Measurements from ENCODE around the gene IL12RB2. TPM values are rescaled to one million over a fixed set of nuclear protein-coding genes. Genes with fewer than 3 reads are reported as not detected.

The IL12RB2 gene
- total RNA-seq: 1 to 10 TPM in 3 of 4 donors, under 1 TPM in 1; 0.87 to 6.5 (median 1.7) TPM

- no peaks in the 10 kb centered on the region for H3K9me3 ChIP-seq
- H3K27me3 ChIP-seq: peaks cover 0 to 44% of the 10 kb centered on the region in 2 donors
- H3K4me3 ChIP-seq: peak within 1 kb of the TSS; percentile 8 to 50 (median 32)
- peak within 1 kb of the TSS in 1 of 4 donors; percentile 19 for H3K27ac ChIP-seq
- no peak for DNase-seq (ENCODE audit: low spot score in 2 of 2)
- peaks cover 0 to 14% (median 3%) of the 10 kb centered on the region in 4 donors for H3K4me1 ChIP-seq
- H3K36me3 ChIP-seq: no peaks in the 10 kb centered on the region
- no peak for TF ChIP-seq POLR2A (IDR thresholded peaks at IDR 0.05)
- WGBS, 2 donors: 5 to 9% methylated on average over 23 to 49 of the region's 75 CpGs
Measured at GRCh38 chr1:67307251-67308060, at the start of gene IL12RB2. Gene IL12RB2, plus strand, starts transcription at chr1:67307873. Its CDS starts 12,496 bp downstream, at chr1:67320369.

- no peak overlapping the region for H3K27ac ChIP-seq
- no peak overlapping the region for H3K4me3 ChIP-seq
- 29 to 37% methylated on average over 4 of the region's 4 CpGs for WGBS, 2 donors
- H3K9me3 ChIP-seq: no peaks in the 10 kb centered on the region
- peaks cover 0 to 5% (median 0%) of the 10 kb centered on the region in 4 donors for H3K4me1 ChIP-seq
- H3K36me3 ChIP-seq: no peaks in the 10 kb centered on the region
- no peaks in the 10 kb centered on the region for H3K27me3 ChIP-seq
- no peak for DNase-seq (ENCODE audit: low spot score in 2 of 2)
- no peak for TF ChIP-seq CTCF (IDR thresholded peaks at IDR 0.05)
- no peak for TF ChIP-seq POLR2A (IDR thresholded peaks at IDR 0.05)
- TF ChIP-seq EP300 (IDR thresholded peaks at IDR 0.05): no peak
Measured at GRCh38 chr1:67261680-67262079, 46.0 kb upstream of the IL12RB2 start.

- H3K27me3 ChIP-seq: no peaks in the 10 kb centered on the region
- H3K9me3 ChIP-seq: no peaks in the 10 kb centered on the region
- TF ChIP-seq POLR2A (IDR thresholded peaks at IDR 0.05) (no peak), CTCF (IDR thresholded peaks at IDR 0.05) (no peak)
- 83 to 85% methylated on average over 5 of the region's 5 CpGs for WGBS, 2 donors
- no peaks in the 10 kb centered on the region for H3K4me1 ChIP-seq
- no peaks in the 10 kb centered on the region for H3K36me3 ChIP-seq
- no peak overlapping the region for H3K27ac ChIP-seq
- no peak overlapping the region for H3K4me3 ChIP-seq
- DNase-seq (ENCODE audit: low spot score in 2 of 2): no peak
Measured at GRCh38 chr1:67262735-67263134, 44.9 kb upstream of the IL12RB2 start.

- H3K36me3 ChIP-seq: no peaks in the 10 kb centered on the region
- no peaks in the 10 kb centered on the region for H3K9me3 ChIP-seq
- no peak overlapping the region for H3K27ac ChIP-seq
- H3K4me3 ChIP-seq: no peak overlapping the region
- H3K27me3 ChIP-seq: no peaks in the 10 kb centered on the region
- no peaks in the 10 kb centered on the region for H3K4me1 ChIP-seq
- DNase-seq (ENCODE audit: low spot score in 2 of 2): no peak
- TF ChIP-seq CTCF (IDR thresholded peaks at IDR 0.05): no peak
- no peak for TF ChIP-seq EP300 (IDR thresholded peaks at IDR 0.05)
- TF ChIP-seq POLR2A (IDR thresholded peaks at IDR 0.05): no peak
Measured at GRCh38 chr1:67264152-67264551, 43.5 kb upstream of the IL12RB2 start.

GRCh38 chr1:67264899-67265298 is 42.8 kb upstream of the IL12RB2 start:
- no peaks in the 10 kb centered on the region for H3K9me3 ChIP-seq
- H3K27me3 ChIP-seq: no peaks in the 10 kb centered on the region
- H3K27ac ChIP-seq: no peak overlapping the region
- H3K4me3 ChIP-seq: no peak overlapping the region
- TF ChIP-seq POLR2A (IDR thresholded peaks at IDR 0.05) (no peak), CTCF (IDR thresholded peaks at IDR 0.05) (no peak), EP300 (IDR thresholded peaks at IDR 0.05) (no peak)
- no peaks in the 10 kb centered on the region for H3K36me3 ChIP-seq
- H3K4me1 ChIP-seq: no peaks in the 10 kb centered on the region
- WGBS, 2 donors: 33 to 36% methylated on average over 3 of the region's 3 CpGs
- no peak for DNase-seq (ENCODE audit: low spot score in 2 of 2)

Data from tibial nerve (tissue), 4 donors.